IMR-90 (cell line): ENCODE data around the gene ALK. TPM values are rescaled to one million over a fixed set of nuclear protein-coding genes. Genes with fewer than 3 reads are reported as not detected.
A peak's percentile ranks its signal among the peaks of the same experiment; 100 is the strongest.

Experiments used
- ATAC-seq: fragments of 200-7000 bp; cut with Tn5 transposase; 2 replicates; pipeline ENCODE4 v1.9.1; 2020; ENCODE audit warnings: low read depth, mild to moderate bottlenecking, moderate library complexity
- BruUV-seq: library from RNA; stranded (reverse); fragments of 400-500 nt; replicated peaks from 2 replicates; lab custom pipeline; 2021; lab: Mats Ljungman, UMichigan
- CTCF ChIA-PET: fragments of 300-600 bp; formaldehyde crosslinking; extraction: SDS; loops from one replicate; lab custom pipeline; 2021; ENCODE audit warnings: antibody characterized with exemption; lab: Yijun Ruan, JAX
- POLR2A ChIA-PET: fragments of 300-600 bp; sonication (Branson Sonifier 250); formaldehyde crosslinking; loops from one replicate; lab custom pipeline; 2022; ENCODE audit warnings: antibody characterized with exemption; ENCODE audit not compliant: unreplicated experiment; lab: Charles Lee
- DNase-seq: peaks from one replicate; pipeline ENCODE4 v3.0.0; 2013
- H2AFZ ChIP-seq: replicated peaks from 2 replicates; pipeline ENCODE3; 2013; ENCODE audit warnings: low read length, mild to moderate bottlenecking; ENCODE audit not compliant: poor library complexity
- H2AK5ac ChIP-seq: 2 replicates; pipeline ENCODE4 v1.6.1; 2013; ENCODE audit warnings: low read depth, low read length, inconsistent platforms
- H2AK9ac ChIP-seq: replicated peaks from 2 replicates; pipeline ENCODE3; 2013; ENCODE audit warnings: mild to moderate bottlenecking, low read depth, low read length, moderate library complexity; ENCODE audit not compliant: poor library complexity
- H2BK120ac ChIP-seq: 2 replicates; pipeline ENCODE4 v1.6.1; 2013; ENCODE audit warnings: low read depth, low read length, inconsistent platforms
- H2BK15ac ChIP-seq: 3 replicates; pipeline ENCODE4 v1.6.1; 2013; ENCODE audit warnings: low read depth, low read length, inconsistent platforms
- H2BK20ac ChIP-seq: 2 replicates; pipeline ENCODE4 v1.6.1; 2013; ENCODE audit warnings: low read depth, mild to moderate bottlenecking, inconsistent platforms, low read length, moderate library complexity
- H2BK5ac ChIP-seq: 2 replicates; pipeline ENCODE4 v1.6.1; 2013; ENCODE audit warnings: mild to moderate bottlenecking, low read depth, low read length, inconsistent platforms; ENCODE audit not compliant: poor library complexity, severe bottlenecking
- H3K14ac ChIP-seq: replicated peaks from 2 replicates; pipeline ENCODE4 v1.6.1; 2013; ENCODE audit warnings: low read depth, low read length, inconsistent platforms
- H3K18ac ChIP-seq: 2 replicates; pipeline ENCODE4 v1.6.1; 2013; ENCODE audit warnings: low read depth, low read length, control low read depth
- H3K23ac ChIP-seq: 2 replicates; pipeline ENCODE4 v1.6.1; 2013; ENCODE audit warnings: low read depth, low read length, inconsistent platforms
- H3K27ac ChIP-seq: 2 replicates; pipeline ENCODE4 v1.5.1; 2013; ENCODE audit warnings: mild to moderate bottlenecking, control low read depth, low read length; ENCODE audit not compliant: insufficient read depth
- H3K27me3 ChIP-seq: 2 replicates; pipeline ENCODE4 v1.6.1; 2013; ENCODE audit warnings: low read length; ENCODE audit not compliant: control insufficient read depth, insufficient read depth
- H3K36me3 ChIP-seq: 2 replicates; pipeline ENCODE4 v1.6.1; 2013; ENCODE audit warnings: low read length, mixed read lengths; ENCODE audit not compliant: control insufficient read depth, insufficient read depth
- H3K4ac ChIP-seq: 2 replicates; pipeline ENCODE4 v1.6.1; 2013; ENCODE audit warnings: low read depth, low read length, inconsistent platforms
- H3K4me1 ChIP-seq: 2 replicates; pipeline ENCODE4 v1.6.1; 2013; ENCODE audit warnings: low read length, mixed read lengths; ENCODE audit not compliant: control insufficient read depth, insufficient read depth
- H3K4me2 ChIP-seq: 2 replicates; pipeline ENCODE4 v1.6.1; 2013; ENCODE audit warnings: low read depth, mild to moderate bottlenecking, control low read depth, low read length, moderate library complexity
- H3K4me3 ChIP-seq: 2 replicates; pipeline ENCODE4 v1.5.1; 2013; ENCODE audit warnings: low read depth, mild to moderate bottlenecking, control low read depth, low read length, moderate library complexity; ENCODE audit not compliant: insufficient read depth
- H3K56ac ChIP-seq: 2 replicates; pipeline ENCODE4 v1.6.1; 2013; ENCODE audit warnings: low read length, inconsistent platforms; ENCODE audit not compliant: insufficient read depth; ENCODE audit errors: extremely low read depth
- H3K79me1 ChIP-seq, 2 experiments: 2 replicates each; pipeline ENCODE4 v1.6.1; 2013; ENCODE audit warnings: low read length in 2 of 2, inconsistent platforms in 1 of 2, low read depth in 1 of 2
- H3K9ac ChIP-seq: 2 replicates; pipeline ENCODE4 v1.6.1; 2013; ENCODE audit warnings: low read depth, low read length, control low read depth
- H3K9me1 ChIP-seq: 2 replicates; pipeline ENCODE4 v1.6.1; 2013; ENCODE audit warnings: low read length, inconsistent platforms; ENCODE audit not compliant: insufficient read depth
- H3K9me3 ChIP-seq: 2 replicates; pipeline ENCODE4 v1.6.1; 2013; ENCODE audit warnings: low read length; ENCODE audit not compliant: control insufficient read depth, insufficient read depth
- H4K20me1 ChIP-seq: 2 replicates; pipeline ENCODE4 v1.6.1; 2013; ENCODE audit warnings: low read length, inconsistent platforms; ENCODE audit not compliant: insufficient read depth
- H4K5ac ChIP-seq: 2 replicates; pipeline ENCODE4 v1.6.1; 2013; ENCODE audit warnings: mild to moderate bottlenecking, low read depth, low read length, control low read depth
- H4K8ac ChIP-seq, 2 experiments: 2 replicates each; pipeline ENCODE4 v1.6.1; 2013; ENCODE audit warnings: low read depth in 2 of 2, low read length in 2 of 2, control low read depth in 1 of 2, inconsistent platforms in 1 of 2
- H4K91ac ChIP-seq: 2 replicates; pipeline ENCODE4 v1.6.1; 2013; ENCODE audit warnings: low read depth, low read length, inconsistent platforms; ENCODE audit not compliant: insufficient read depth
- BHLHE40 ChIP-seq: fragments of 150-350 bp; IDR thresholded peaks from 2 replicates; pipeline ENCODE4 v1.6.1; 2016; ENCODE audit warnings: mild to moderate bottlenecking, low read depth, low read length
- CEBPB ChIP-seq: IDR thresholded peaks from 2 replicates; pipeline ENCODE4 v1.6.1; 2012; ENCODE audit warnings: low read depth, low read length, improper control_type of control experiment
- CHD1 ChIP-seq: IDR thresholded peaks from 2 replicates; pipeline ENCODE4 v1.6.1; 2012; ENCODE audit warnings: low read depth, low read length, improper control_type of control experiment
- CTCF ChIP-seq: conservative IDR thresholded peaks from 2 replicates; pipeline ENCODE4 v1.5.1; 2012; ENCODE audit warnings: mild to moderate bottlenecking, low read depth, low read length, improper control_type of control experiment
- ELK1 ChIP-seq: fragments of 150-350 bp; IDR thresholded peaks from 2 replicates; pipeline ENCODE4 v1.6.1; 2016; ENCODE audit warnings: low read depth, mild to moderate bottlenecking, low read length, moderate library complexity, borderline replicate concordance
- FOS ChIP-seq: fragments of 150-350 bp; IDR thresholded peaks from 2 replicates; pipeline ENCODE4 v1.6.1; 2016; ENCODE audit warnings: low read depth, low read length
- MAFK ChIP-seq: IDR thresholded peaks from 2 replicates; pipeline ENCODE4 v1.6.1; 2012; ENCODE audit warnings: low read depth, low read length, improper control_type of control experiment
- MAZ ChIP-seq: IDR thresholded peaks from 2 replicates; pipeline ENCODE4 v1.6.1; 2012; ENCODE audit warnings: low read depth, mild to moderate bottlenecking, low read length, improper control_type of control experiment, moderate library complexity, borderline replicate concordance
- MXI1 ChIP-seq: IDR thresholded peaks from 2 replicates; pipeline ENCODE4 v1.6.1; 2012; ENCODE audit warnings: low read depth, mild to moderate bottlenecking, low read length, moderate library complexity, borderline replicate concordance
- NFE2L2 ChIP-seq: fragments of 150-350 bp; IDR thresholded peaks from 2 replicates; pipeline ENCODE4 v1.6.1; 2016; ENCODE audit warnings: low read depth, mild to moderate bottlenecking, low read length
- POLR2A ChIP-seq: IDR thresholded peaks from 2 replicates; pipeline ENCODE4 v1.6.1; 2012; ENCODE audit warnings: mild to moderate bottlenecking, low read depth, low read length
- RAD21 ChIP-seq: IDR thresholded peaks from 2 replicates; pipeline ENCODE4 v1.6.1; 2012; ENCODE audit warnings: low read length, improper control_type of control experiment
- RCOR1 ChIP-seq: IDR thresholded peaks from 2 replicates; pipeline ENCODE4 v1.6.1; 2012; ENCODE audit warnings: mild to moderate bottlenecking, low read length, improper control_type of control experiment; ENCODE audit not compliant: insufficient replicate concordance
- RFX5 ChIP-seq: IDR thresholded peaks from 2 replicates; pipeline ENCODE4 v1.8.0; 2012; ENCODE audit warnings: low read depth, mild to moderate bottlenecking, low read length, moderate library complexity
- SMC3 ChIP-seq: fragments of 150-350 bp; IDR thresholded peaks from 2 replicates; pipeline ENCODE4 v1.6.1; 2016; ENCODE audit warnings: low read depth, mild to moderate bottlenecking, antibody characterized with exemption, low read length, moderate library complexity
- USF2 ChIP-seq: fragments of 150-350 bp; IDR thresholded peaks from 2 replicates; pipeline ENCODE4 v1.6.1; 2017; ENCODE audit warnings: mild to moderate bottlenecking, antibody characterized with exemption, low read length, low read depth
- WGBS, 2 experiments: methylation state at CpG; one replicate each; pipeline versions ENCODE4 v1.1.5 to v1.1.7; 2013; ENCODE audit warnings: missing lambda C conversion rate in 2 of 2; ENCODE audit not compliant: insufficient read length in 1 of 2; ENCODE audit errors: extremely low coverage in 2 of 2; 5-methylcytosine and 5-hydroxymethylcytosine counted together
- dilution Hi-C: fragments of 300-500 bp; cut with HindIII; formaldehyde crosslinking; loops from one replicate; pipeline ENCODE4 v1.14.3; 2018; ENCODE audit warnings: low sequenced_read_pairs; ENCODE audit not compliant: unreplicated experiment
- in situ Hi-C: fragments of 300-500 bp; cut with MboI; formaldehyde crosslinking; loops from 3 replicates; pipeline ENCODE4 v1.14.3; 2019; ENCODE audit warnings: low sequenced_read_pairs, inconsistent platforms, mixed read lengths
- intact Hi-C: fragments of 100-400 bp; cut with micrococcal nuclease; formaldehyde crosslinking; loops from 2 replicates; pipeline ENCODE4 v1.10.0; 2022
- polyA plus RNA-seq, 3 experiments: library from polyadenylated mRNA; depleted of rRNA; stranded (reverse); fragments of >200 nt; gene quantifications; 2 replicates each; pipeline ENCODE4 v1.2.3, GENCODE V29; 2012; ENCODE audit warnings: low replicate concordance in 1 of 3
- total RNA-seq: library from RNA; depleted of rRNA; stranded (reverse); fragments of >200 nt; gene quantifications from 2 replicates; pipeline ENCODE4 v1.2.3, GENCODE V29; 2012

Gene ALK
- total and polyA plus RNA-seq, 2 of the 4 experiments (the other 2 are of a cell fraction) = not detected

GRCh38 chr2:29323961-29324360, 597.4 kb downstream of the ALK start:
- Histone ChIP-seq H3K23ac (no peak overlapping the region), H2AK9ac (no peak overlapping the region), H3K4me3 (no peak overlapping the region), H2AFZ (no peak overlapping the region), H2BK5ac (no peak overlapping the region), H3K9ac (no peak overlapping the region), H3K36me3 (no peaks in the 10 kb centered on the region), H3K27ac (no peak overlapping the region), H4K5ac (no peak overlapping the region), H3K4me1 (no peaks in the 10 kb centered on the region), H2BK120ac (no peak overlapping the region), H3K18ac (no peak overlapping the region), H3K56ac (no peak overlapping the region), H4K91ac (no peak overlapping the region), H3K4ac (no peak overlapping the region), H2BK15ac (no peak overlapping the region), H3K9me1 (no peaks in the 10 kb centered on the region), H3K79me1 (no peaks in the 10 kb centered on the region), H2AK5ac (no peak overlapping the region), H2BK20ac (no peak overlapping the region), H3K14ac (no peak overlapping the region), H3K27me3 (peaks cover 12% of the 10 kb centered on the region), H4K8ac (no peak overlapping the region), H3K4me2 (no peak overlapping the region), H3K9me3 (no peaks in the 10 kb centered on the region), H4K20me1 (no peaks in the 10 kb centered on the region)
- peak; percentile 9 for DNase-seq
- dilution Hi-C loops (no loop called here), in situ Hi-C loops (loop anchor here (25.0 kb wide), 1 partner anchor 513 kb away; no protein-coding TSS in a partner anchor), intact Hi-C loops (no loop called here)
- no TSS peak for BruUV-seq
- CTCF ChIA-PET = no interaction called here
- ATAC-seq = no peak
- WGBS, 2 experiments = no CpG with 5 or more reads among the region's 3 CpGs
- POLR2A ChIA-PET = no interaction called here
- TF ChIP-seq CEBPB (no peak), MXI1 (no peak), FOS (no peak), ELK1 (no peak), RAD21 (no peak), MAFK (no peak), CHD1 (no peak), RFX5 (no peak), POLR2A (no peak), USF2 (no peak), CTCF (no peak), BHLHE40 (no peak), MAZ (no peak), RCOR1 (no peak), NFE2L2 (no peak), SMC3 (no peak)
